Activated gamma-delta T cell treated with Interleukin-2 at 50 U/mL for 16 hours (primary cell): ENCODE data around the gene GPC5.
"Not testable (repeated sequence)": the region's sequence is repeated elsewhere in the genome, so short reads cannot be mapped to it uniquely, and the experiment has no call there.

Experiments used
- DNase-seq: peaks from one replicate; pipeline ENCODE4 v3.0.0-alpha.2; 2020

The GPC5 gene

DNA sequence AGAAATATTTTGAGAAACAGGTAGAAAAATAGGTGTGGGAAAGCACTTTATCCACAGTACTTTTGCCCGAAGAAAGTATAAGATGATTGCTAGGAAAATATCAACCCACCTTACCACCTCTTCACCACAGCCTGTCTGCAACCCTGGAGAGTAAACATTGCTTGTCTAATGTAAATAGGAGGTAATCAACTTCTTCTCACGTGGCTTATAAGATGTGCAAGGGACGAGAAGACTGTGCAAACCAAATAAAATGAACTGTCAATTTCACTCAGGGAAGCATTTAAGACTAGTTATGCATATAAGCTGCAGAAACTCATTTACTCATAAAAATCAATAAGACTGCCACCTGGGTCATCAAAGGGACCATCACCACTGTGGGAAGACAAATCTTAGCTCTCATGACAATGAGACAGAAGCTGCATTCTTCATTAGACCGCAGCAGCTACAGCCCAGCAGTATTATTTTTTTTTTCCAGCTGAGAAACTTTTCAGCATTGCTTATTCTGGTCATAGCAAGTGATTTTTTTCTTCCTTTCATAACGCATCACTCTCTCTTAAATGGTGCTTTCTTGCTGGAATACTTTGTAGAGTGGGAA lies 1020.5 kb downstream of the GPC5 start:
- DNase-seq, result no peak

GRCh38 chr13:92429231-92429630 lies 1030.8 kb downstream of the GPC5 start:
- no peak for DNase-seq

DNA sequence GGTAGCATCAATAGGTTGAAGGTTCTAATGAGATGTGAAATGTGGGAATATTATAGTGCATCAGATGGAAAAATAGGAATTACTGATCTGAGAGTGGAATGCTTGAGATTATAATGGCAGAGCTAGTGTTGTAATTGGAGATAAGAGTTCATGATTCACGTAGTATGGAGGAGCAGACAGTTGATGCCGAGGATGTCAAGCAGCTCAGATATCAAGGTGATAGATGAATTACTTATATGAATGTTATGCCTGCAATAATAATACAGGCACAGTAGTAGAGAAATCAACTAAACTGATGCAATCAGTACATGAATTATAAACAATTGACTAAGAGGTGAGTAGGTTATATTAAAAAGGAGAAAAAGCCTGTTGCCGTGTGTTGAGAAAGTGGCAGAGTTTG lies 1035.0 kb downstream of the GPC5 start:
- no peak for DNase-seq

GRCh38 chr13:92433963-92434362 lies 1035.5 kb downstream of the GPC5 start:
- no peak for DNase-seq

- DNase-seq, result no peak
These were observed 1038.5 kb downstream of the GPC5 start for GRCh38 chr13:92436924-92437323.

DNA sequence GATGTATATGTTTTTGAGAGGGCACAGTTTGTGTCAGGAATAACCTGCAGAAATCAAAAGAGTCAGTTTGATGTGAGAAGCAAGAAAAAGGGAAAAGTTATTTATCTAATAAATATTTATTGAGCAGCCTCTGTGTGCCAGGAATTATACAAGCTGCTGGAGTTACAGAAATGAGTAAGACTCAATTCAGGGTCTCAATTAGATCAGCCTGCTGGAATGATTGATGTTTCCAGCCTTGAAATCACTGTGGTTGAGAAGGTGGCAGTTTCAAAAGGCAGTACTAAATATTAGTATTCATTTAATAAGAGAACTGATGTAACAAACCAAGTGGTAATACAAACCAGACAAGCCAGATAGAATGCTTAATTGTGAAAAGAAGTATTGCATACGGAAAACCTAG lies 1045.8 kb downstream of the GPC5 start:
- no peak for DNase-seq

DNA sequence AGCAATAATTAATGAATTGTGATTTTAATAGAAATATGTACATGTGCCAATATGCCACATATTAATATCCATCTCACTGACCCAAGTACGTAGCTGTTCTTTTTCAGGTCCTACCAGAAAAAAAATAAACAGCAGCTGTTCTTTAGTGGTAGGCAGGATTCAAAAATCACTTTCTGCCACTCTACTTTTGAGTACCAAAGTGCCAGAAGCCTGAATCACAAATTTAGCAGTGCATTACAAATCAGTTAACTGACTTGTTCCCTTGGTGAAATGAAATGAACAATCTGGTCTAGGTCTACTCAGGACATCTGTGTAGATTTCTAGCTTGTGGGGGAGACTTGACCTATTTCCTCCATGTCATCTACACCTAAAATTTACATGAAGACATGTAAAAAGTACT lies 1052.6 kb downstream of the GPC5 start:
- DNase-seq, result no peak

- no peak for DNase-seq
These were observed 1054.4 kb downstream of the GPC5 start for GRCh38 chr13:92452840-92453239.

- no peak for DNase-seq
These were observed 1060.9 kb downstream of the GPC5 start for GRCh38 chr13:92459306-92459705.

DNA sequence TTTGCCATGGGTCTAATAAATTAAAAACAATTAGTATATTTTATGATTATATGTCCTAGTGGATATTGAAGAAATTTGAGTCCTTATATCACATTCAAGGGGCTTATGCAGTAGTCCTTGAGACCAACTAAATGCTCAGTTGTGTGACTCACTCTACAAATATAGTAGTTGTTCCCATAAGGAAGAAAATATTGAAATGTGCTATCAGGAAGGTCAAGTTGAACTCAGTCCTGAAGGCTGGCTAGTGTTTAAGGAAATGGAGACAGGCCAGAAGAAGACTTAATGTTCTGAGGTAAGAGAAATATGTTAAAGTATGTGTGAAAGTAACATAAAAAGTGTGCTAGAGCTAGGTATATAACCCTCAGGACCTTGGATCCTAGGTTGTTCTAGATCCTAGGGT lies 1062.1 kb downstream of the GPC5 start:
- DNase-seq, result no peak

DNA sequence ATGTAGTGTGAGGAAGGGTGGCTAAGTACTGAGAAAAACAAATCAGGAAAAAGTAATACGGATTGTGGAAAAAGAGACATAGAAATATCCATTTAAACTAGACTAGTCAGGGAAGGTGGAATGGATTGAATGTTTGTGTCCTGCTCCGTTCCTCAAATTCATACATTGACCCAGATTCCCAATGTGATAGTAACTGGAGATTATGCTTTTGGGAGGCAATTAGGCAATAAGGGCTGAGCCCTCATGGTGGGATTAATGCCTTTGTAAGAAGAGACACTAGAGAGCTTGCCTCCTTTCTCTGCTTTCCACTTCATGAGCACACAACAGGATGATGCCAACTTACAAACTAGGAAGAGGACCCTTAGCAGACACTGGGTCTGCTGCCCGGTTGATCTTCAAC lies 1063.0 kb downstream of the GPC5 start:
- DNase-seq, result no peak

GRCh38 chr13:92461831-92462230 lies 1063.4 kb downstream of the GPC5 start:
- DNase-seq, result no peak

- DNase-seq, result no peak
These were observed 1064.7 kb downstream of the GPC5 start for GRCh38 chr13:92463134-92463533.

- DNase-seq, result no peak
These were observed 1075.5 kb downstream of the GPC5 start for GRCh38 chr13:92473765-92474475.

DNA sequence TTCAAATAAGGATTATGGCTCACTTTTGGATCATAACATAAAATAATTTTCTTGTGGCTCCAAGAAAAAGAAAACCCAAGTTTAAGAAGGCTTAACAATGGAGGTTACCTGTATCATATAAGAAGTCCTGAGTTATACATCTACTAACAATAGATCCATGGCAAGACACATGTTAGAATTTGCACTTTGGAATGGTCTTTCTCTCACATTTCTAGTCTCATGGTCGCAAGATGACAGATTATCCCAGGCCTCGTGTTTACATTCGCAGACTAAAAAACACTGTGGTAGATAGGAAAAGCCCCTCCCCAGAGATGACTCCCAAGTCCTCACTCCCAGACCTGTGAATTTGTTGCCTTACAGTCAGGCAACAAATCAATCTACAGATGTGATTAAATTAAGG lies 1082.0 kb downstream of the GPC5 start:
- no peak for DNase-seq

GRCh38 chr13:92482790-92483189 lies 1084.4 kb downstream of the GPC5 start:
- not testable (repeated sequence) for DNase-seq

DNA sequence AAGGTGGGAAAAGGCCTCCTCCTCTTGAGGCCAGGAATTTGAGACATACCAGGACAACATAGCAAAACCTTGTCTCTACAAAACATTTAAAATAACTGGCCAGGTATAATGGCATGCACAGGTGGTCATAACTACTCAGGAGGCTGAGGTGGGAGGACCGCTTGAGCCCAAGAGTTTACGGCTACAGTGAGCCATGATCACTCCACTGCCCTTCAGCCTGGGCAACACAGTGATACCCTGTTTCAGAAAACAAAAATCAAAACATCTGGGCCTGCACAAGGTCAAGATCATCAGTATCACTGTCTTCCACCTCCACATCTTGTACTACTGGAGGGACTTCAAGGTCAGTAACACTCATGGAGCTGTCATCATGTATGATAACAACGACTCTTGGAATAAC lies 1085.5 kb downstream of the GPC5 start:
- DNase-seq, result no peak

DNA sequence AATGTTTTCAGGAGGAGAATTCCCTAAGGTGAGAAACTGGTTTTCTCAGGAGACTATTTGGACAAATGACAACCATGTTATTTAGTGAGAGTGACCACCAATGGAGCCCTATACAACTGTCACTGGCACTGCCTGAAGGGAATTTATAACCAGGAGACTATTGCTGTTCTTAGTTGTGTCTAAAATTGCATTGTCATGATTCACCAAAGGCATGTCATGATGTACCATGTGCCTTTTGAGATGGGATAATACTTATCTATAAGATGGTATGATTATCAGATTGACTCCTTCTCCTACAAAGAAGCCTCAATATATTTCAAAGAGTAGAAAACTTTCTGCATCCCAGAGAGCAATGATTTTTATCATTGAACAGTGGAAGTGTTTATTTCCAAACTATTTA lies 1088.8 kb downstream of the GPC5 start:
- no peak for DNase-seq

- DNase-seq, result no peak
These were observed 1089.9 kb downstream of the GPC5 start for GRCh38 chr13:92488249-92488852.

DNA sequence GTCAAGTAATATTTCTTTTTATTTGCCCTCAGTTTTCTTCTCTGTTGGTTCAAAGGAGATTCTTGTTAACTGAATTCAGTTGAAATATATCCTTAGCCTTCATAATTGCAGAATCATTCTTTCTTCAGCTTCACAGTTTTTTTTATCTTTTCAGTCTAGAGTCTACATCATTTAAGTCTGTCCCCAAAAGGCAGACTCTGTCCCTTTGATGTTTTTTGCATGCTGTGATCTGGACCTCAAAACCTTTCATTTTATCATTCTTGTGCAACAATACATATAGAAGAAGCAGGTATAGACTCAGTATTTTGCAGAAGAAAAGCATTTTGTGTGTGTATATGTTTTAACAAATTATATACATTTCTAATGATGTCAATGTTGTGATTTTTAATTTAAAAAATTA lies 1093.4 kb downstream of the GPC5 start:
- DNase-seq, result no peak

GRCh38 chr13:92494915-92495314 lies 1096.5 kb downstream of the GPC5 start:
- DNase-seq, result no peak

- DNase-seq, result no peak
These were observed 1101.8 kb downstream of the GPC5 start for GRCh38 chr13:92500192-92500591.

- DNase-seq, result no peak
These were observed 1112.0 kb downstream of the GPC5 start for GRCh38 chr13:92510416-92510815.

GRCh38 chr13:92512852-92513251 lies 1114.4 kb downstream of the GPC5 start:
- DNase-seq, result no peak

DNA sequence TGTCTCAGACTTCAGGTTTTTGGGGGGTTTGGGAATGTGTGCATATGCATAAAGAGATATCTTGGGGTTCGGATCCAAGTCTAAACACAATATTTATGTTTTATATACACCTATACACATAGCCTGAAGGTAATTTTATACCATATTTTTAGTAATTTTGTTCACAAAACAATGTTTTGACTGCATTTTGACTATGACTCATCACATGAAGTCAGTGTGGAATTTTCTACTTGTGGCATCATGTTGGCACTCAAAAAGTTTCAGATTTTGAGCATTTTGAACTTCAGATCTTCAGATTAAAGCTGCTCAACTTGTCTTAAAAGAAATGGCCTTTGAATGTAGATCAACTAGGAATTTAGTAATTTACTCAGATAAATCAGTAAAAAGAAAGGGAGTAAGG lies 1115.3 kb downstream of the GPC5 start:
- DNase-seq, result no peak
